SW480 (cell line): ENCODE measurements around the gene NEK3.
"Not testable (repeated sequence)": the region's sequence is repeated elsewhere in the genome, so short reads cannot be mapped to it uniquely, and the experiment has no call there.

ENCODE experiments used
- DNase-seq: peaks from one replicate; pipeline ENCODE4 v3.0.0-alpha.2; 2016; ENCODE audit warnings: low spot score

Gene NEK3

DNA sequence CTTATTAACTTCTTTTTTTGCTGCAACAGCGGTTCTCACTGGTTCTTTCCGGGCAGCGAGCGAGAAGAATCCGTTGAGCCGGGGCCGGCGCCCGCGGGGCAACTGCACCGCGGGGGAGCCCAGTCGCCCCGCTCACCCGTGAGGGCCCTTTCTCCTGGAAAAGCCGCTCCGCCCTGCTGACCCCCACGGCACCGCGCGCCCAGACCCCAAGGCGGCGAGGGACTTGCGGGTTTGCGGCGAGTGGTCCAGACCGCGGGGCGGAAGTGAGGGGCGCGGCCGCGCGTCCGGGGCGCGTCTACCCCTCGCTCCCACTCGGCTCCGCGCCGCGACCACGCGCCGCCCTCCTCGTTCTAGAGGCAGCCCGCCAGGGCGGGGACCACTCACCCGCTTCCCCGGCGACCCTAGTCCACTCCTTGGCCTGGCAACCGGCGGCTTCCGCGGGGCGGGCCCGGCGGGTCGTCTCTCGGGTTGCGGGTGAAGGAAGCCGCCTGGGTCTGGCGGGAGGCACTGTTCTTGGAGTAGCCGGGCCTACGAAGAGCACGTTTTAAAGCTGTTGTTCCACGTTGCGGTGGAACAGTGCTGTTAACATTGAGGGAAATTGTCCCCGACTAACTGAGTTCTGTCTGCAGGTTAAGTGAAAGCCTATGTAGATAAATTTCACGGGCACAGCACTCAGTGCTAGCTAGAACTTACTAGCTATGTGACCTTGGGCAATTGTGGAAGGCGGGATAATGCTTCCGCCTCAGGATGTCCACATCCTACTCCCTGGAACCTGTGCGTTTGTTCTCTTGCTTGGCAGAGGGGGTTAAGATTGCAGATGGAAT lies at the start of gene NEK3:
TSS of gene NEK3 (minus strand) at position 439 of the 824 bp plus-strand sequence. CDS start 3,406 bp downstream, outside the sequence.
- DNase-seq: peak; percentile 70

DNA sequence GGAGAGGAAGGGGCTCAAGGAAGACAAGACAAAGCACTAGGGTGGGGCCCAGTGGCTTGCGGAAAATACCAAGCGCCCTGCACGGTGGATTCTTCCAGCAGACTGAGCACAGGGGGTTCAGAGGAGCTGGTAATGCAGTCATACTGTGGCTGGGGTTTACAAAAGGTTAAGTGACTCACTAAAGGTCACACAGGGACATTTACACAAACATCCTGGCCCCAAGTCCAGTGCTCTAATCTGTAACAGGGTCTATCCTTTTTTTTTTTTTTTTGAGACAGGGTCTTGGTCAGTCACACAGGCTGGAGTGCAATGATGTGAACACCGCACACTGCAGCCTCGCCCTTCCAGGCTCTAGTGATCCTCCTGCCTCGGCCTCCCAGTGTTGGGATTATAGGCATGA lies 49.0 kb upstream of the NEK3 start:
- not testable (repeated sequence) for DNase-seq

DNA sequence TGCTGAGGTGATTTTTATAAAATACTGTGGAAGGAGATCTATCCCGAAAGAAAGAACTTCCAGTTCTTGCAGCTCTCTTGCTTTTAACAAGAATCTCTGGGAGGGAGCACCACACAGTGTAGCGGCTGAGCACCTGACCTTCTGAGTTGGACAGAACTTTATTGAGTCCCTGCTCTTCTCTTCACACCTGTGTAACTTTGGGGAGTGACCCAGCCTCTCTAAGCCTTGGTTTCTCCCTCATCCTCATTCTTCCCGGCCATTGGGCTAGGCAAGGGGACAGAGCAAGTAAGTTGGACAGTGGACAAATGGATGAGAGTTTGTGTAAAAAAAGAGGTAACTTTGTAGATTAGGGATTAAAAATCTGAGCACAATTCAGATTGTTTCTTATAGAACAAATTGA lies 48.5 kb upstream of the NEK3 start:
- not testable (repeated sequence) for DNase-seq

DNA sequence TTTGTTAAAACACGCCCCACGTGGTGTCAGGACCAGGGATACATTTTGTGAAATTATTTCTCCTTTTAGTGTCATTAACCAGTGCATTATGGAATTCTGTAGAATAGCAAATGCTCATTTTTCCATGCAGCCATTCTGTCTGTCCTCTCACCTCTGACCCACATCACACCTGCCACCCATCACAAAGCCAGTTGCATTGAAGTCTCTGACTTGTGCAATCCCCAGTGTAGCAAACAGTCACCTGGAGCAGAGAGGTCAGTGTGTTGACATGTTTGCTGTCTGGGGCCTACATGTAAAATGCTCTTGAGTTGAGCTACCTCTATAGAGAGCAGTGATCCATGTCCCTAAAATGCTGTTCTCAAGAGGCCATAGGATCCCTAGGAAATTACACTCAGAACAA lies 47.9 kb upstream of the NEK3 start:
- not testable (repeated sequence) for DNase-seq

DNA sequence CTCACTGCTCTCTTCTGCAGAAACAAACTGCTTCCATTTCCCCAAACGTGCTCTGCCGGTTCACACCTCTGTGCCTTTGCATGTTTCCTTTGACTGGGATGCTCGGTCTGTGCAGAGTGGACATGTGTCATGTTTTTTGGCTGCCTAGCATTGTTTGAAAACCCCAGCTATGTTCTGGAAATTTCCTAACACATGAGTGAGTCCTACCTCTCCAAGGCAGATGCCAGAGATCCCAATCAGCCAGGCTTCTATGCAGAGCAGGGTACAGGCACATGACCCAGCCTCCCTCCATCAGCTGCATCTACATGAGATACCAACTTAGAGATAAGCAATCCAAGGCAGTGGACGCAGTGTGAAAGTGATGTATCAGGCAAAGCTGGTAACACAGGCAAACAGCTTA lies 45.1 kb upstream of the NEK3 start:
- not testable (repeated sequence) for DNase-seq

- DNase-seq: not testable (repeated sequence)
Measured at GRCh38 chr13:52203864-52204263, 44.5 kb upstream of the NEK3 start.

GRCh38 chr13:52202506-52202905 lies 43.1 kb upstream of the NEK3 start:
- DNase-seq: not testable (repeated sequence)

- DNase-seq: peak; percentile 65
Measured at GRCh38 chr13:52201439-52202193, 42.2 kb upstream of the NEK3 start.

DNA sequence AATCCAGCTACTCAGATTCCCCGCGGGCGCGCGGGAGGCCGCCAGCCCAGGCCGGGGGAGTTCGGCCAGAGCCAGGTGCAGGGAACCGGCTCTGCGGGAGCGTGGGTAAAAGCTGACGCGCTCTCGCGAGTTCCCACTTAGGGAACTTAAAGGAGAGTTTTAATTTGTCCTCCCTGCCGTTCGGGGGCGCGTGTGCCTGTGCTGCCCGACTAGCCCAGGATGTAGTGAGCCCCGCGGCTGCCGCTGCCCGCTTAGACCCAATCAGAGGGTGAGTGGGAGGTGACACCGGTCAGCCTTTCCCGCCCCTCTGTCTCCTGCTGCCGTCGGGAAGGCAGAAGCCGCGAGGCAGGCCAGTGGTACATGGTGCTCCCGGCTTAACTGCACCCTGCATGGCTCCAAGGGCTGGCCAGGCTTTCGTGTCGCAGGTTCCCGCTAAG lies 36.0 kb upstream of the NEK3 start:
- no peak for DNase-seq

GRCh38 chr13:52194184-52194868 lies 34.9 kb upstream of the NEK3 start:
- peak; percentile 87 for DNase-seq

GRCh38 chr13:52193587-52194183 lies 34.3 kb upstream of the NEK3 start:
- peak; percentile 33 for DNase-seq

DNA sequence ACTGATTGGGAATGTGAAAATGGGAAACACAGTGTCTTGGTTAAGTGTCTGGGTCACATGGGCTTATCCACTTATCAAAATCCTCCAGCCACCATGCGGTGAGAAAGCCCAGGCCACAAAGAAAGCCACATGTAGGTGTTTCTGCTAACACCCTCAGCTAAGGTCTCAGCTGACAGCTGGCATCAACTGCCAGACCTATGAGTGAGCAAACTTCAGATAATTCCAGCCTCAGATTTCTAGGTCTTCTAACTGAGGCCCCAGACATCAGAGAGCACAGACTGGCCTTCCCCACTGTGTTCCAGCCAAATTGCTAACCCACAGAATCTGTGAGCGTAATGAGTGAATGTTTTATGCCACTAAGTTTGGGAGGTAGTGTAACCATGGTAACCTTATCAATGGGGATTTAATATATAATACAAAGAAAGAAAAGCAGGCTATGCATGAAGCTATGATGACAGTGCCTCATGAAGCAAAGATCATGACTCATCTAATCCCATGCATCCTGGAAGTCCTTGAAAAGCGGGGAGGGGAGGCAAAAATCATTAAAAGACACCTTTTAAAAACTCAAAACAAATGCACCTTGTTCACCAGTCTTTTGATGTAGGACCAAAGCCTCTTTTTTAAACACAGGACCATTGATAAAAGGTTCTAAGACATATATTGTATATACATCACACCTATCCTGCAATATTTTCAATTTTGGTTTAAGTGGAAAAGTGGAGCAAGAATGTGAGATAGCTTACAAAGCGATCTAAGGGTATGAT lies 28.2 kb upstream of the NEK3 start:
- DNase-seq: peak; percentile 81

DNA sequence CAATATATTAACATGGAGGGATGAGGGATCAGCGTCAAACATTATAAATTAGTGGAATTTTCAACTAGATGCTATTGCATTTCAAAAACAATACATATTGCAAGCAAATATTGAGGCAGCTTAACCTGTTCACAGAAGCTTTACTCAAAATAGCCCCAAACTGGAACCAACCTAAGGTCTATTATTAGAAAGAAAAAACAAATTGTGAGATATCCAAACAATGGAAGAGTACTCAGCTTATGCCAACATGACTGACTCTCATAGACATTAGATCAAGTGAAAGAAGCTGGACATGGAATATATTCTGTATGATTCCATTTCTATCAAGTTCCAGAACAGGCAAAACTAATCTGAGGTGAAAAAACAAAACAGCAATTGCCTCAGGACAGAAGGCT lies 27.6 kb upstream of the NEK3 start:
- DNase-seq: no peak

DNA sequence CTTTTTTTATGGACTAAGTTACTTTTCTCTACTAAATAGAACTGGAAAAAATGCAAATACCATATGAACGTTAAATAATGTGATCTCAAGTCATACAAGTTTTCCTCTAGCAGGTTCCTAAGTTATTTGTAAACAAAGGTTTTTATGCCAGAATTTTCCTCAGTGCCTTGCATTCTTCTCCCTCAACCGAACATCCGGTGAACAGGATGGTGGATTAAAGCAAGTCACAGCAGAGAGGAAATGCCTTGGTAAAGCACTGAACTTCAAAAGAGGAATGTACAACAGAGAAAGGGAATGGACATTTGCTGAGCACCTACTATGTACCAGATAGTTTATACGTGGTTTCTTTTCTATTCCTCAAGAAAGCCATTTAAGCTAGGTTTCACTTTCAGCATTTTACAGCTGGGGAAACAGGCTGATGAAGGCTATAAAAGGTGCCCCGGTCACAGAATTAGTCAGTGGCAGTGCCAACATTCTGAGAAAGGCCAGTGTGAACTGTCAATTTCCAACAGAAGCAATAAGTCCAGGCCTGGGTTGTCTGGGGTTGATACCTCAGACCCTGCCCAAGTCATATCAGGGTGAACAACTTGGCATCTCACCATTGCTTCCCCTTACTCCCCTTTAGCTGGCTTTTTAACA lies 22.0 kb upstream of the NEK3 start:
- DNase-seq: not testable (repeated sequence)

- no peak for DNase-seq
Measured at GRCh38 chr13:52179925-52180324, 20.5 kb upstream of the NEK3 start.

GRCh38 chr13:52177276-52177675 lies 17.9 kb upstream of the NEK3 start:
- no peak for DNase-seq

DNA sequence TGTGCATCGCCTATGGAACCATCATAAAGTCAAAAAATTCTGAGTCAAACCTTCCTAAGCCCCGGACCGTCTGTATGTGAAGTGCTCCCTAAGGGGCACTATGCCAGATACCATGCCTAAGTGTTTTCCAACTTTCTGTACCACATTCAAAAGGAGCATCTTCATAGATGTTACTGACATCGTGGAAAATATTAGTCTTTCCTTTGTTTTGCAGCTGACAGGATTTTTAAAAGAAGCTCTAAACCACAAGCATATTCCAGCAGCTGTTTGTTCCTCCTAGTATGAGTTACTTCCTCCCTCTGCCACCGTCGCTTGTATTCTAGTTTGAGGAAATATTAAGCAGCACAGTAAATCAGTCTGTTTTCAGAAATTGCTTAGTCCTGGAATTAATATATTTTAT lies 14.6 kb upstream of the NEK3 start:
- not testable (repeated sequence) for DNase-seq

GRCh38 chr13:52173373-52173772 lies 14.0 kb upstream of the NEK3 start:
- DNase-seq: no peak

- not testable (repeated sequence) for DNase-seq
Measured at GRCh38 chr13:52171686-52172085, 12.3 kb upstream of the NEK3 start.

- DNase-seq: not testable (repeated sequence)
Measured at GRCh38 chr13:52170828-52171391, 11.5 kb upstream of the NEK3 start.
